ENCODE measurements around the gene CFAP52.

DNA sequence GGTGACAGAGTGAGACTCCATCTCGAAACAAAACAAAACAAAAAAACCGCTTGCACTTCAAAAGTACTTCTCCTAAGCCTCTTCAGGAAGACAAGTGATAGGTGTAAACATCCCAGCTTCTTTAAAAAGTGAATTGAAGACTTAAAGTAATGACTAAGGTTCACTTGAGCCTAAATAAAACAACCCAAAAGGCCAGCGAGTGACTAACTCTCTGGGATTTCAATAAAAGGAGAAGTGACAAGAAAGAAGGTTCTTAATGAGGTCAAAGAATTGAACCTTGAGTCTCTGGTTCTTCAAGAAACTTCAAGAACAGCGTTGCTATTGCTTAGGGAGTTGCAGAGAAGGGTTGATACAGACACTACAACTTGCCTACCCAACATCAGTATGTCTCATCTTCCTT, 43.0 kb upstream of the CFAP52 start:
- no peak for TF ChIP-seq TAF1 (IDR thresholded peaks at IDR 0.05; ENCODE audit: borderline replicate concordance, insufficient read depth, low read length)
- no peak for TF ChIP-seq SIN3A (IDR thresholded peaks at IDR 0.05; ENCODE audit: borderline replicate concordance, insufficient read depth, low read length)
- TF ChIP-seq POLR2AphosphoS5 (IDR thresholded peaks at IDR 0.05; ENCODE audit: low read depth, low read length) = no peak
- TF ChIP-seq, protein P1, sequence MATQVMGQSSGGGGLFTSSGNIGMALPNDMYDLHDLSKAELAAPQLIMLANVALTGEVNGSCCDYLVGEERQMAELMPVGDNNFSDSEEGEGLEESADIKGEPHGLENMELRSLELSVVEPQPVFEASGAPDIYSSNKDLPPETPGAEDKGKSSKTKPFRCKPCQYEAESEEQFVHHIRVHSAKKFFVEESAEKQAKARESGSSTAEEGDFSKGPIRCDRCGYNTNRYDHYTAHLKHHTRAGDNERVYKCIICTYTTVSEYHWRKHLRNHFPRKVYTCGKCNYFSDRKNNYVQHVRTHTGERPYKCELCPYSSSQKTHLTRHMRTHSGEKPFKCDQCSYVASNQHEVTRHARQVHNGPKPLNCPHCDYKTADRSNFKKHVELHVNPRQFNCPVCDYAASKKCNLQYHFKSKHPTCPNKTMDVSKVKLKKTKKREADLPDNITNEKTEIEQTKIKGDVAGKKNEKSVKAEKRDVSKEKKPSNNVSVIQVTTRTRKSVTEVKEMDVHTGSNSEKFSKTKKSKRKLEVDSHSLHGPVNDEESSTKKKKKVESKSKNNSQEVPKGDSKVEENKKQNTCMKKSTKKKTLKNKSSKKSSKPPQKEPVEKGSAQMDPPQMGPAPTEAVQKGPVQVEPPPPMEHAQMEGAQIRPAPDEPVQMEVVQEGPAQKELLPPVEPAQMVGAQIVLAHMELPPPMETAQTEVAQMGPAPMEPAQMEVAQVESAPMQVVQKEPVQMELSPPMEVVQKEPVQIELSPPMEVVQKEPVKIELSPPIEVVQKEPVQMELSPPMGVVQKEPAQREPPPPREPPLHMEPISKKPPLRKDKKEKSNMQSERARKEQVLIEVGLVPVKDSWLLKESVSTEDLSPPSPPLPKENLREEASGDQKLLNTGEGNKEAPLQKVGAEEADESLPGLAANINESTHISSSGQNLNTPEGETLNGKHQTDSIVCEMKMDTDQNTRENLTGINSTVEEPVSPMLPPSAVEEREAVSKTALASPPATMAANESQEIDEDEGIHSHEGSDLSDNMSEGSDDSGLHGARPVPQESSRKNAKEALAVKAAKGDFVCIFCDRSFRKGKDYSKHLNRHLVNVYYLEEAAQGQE (IDR thresholded peaks at IDR 0.05; ENCODE audit: insufficient read depth in 1 of 2, low read depth in 2 of 2, low read length in 2 of 2) = no peak

All from PFSK-1 (cell line).